SU-DHL-6 (cell line): Measurements from ENCODE around the gene SLC41A3.
"Not testable (repeated sequence)": the region's sequence is repeated elsewhere in the genome, so short reads cannot be mapped to it uniquely, and the experiment has no call there.

ENCODE experiments used
- H2AFZ ChIP-seq: fragments of 200-600 bp; sonication (generic); 2 replicates; pipeline ENCODE4 v1.6.1; 2014; ENCODE audit warnings: low read depth, mild to moderate bottlenecking, moderate library complexity, mixed read lengths, antibody characterized with exemption, low read length; ENCODE audit not compliant: severe bottlenecking
- H3F3A ChIP-seq: fragments of 200-600 bp; shearing (Covaris generic); 2 replicates; pipeline ENCODE4 v1.6.0; 2016; ENCODE audit warnings: antibody characterized with exemption, mild to moderate bottlenecking; ENCODE audit not compliant: insufficient read depth
- H3K27ac ChIP-seq: fragments of 200-600 bp; sonication (generic); 2 replicates; pipeline ENCODE4 v1.5.1; 2016; ENCODE audit warnings: low read depth, mild to moderate bottlenecking, low read length, moderate library complexity, mixed read lengths
- H3K27me3 ChIP-seq: fragments of 200-600 bp; sonication (generic), shearing (Covaris generic); 2 replicates; pipeline ENCODE4 v1.6.0; 2014; ENCODE audit warnings: mild to moderate bottlenecking, low read length
- H3K36me3 ChIP-seq: fragments of 200-600 bp; sonication (generic); 2 replicates; pipeline ENCODE4 v1.6.1; 2014; ENCODE audit warnings: mild to moderate bottlenecking, low read length, mixed read lengths
- H3K4me2 ChIP-seq: fragments of 300-600, 200-600 bp; shearing (Covaris generic), sonication (generic); 2 replicates; pipeline ENCODE4 v1.6.0; 2014; ENCODE audit warnings: low read length, low read depth, mild to moderate bottlenecking; ENCODE audit not compliant: poor library complexity, severe bottlenecking
- H3K4me3 ChIP-seq: fragments of 200-600 bp; sonication (generic); 2 replicates; pipeline ENCODE4 v1.5.1; 2014; ENCODE audit warnings: antibody characterized with exemption, low read length, mild to moderate bottlenecking, mixed read lengths; ENCODE audit not compliant: insufficient read depth, poor library complexity, severe bottlenecking
- H3K79me2 ChIP-seq: fragments of 200-600 bp; sonication (generic); 2 replicates; pipeline ENCODE4 v1.6.1; 2014; ENCODE audit warnings: mild to moderate bottlenecking, low read length, moderate library complexity; ENCODE audit not compliant: insufficient read depth
- H3K9ac ChIP-seq: fragments of 200-600 bp; sonication (generic); 2 replicates; pipeline ENCODE4 v1.7.0; 2014; ENCODE audit warnings: mild to moderate bottlenecking, low read length
- H3K9me2 ChIP-seq: fragments of 200-600 bp; sonication (generic); replicated peaks from 2 replicates; pipeline ENCODE4 v1.6.1; 2014; ENCODE audit warnings: low read length; ENCODE audit not compliant: insufficient read depth
- H3K9me3 ChIP-seq: fragments of 200-600 bp; sonication (generic); 2 replicates; pipeline ENCODE4 v1.6.1; 2014; ENCODE audit warnings: low read length, mixed read lengths; ENCODE audit not compliant: insufficient read depth
- H4K20me1 ChIP-seq: fragments of 200-600 bp; sonication (generic); 2 replicates; pipeline ENCODE4 v1.6.1; 2014; ENCODE audit warnings: low read depth, mild to moderate bottlenecking, antibody characterized with exemption, low read length, moderate library complexity, mixed read lengths
- CTCF ChIP-seq: fragments of 200-600 bp; sonication (generic); IDR thresholded peaks from one replicate; pipeline ENCODE4 v1.5.1; 2017; ENCODE audit warnings: antibody characterized with exemption, mild to moderate bottlenecking, low read length, moderate library complexity; ENCODE audit not compliant: insufficient read depth, poor library complexity, severe bottlenecking
- EZH2phosphoT487 ChIP-seq: fragments of 200-600 bp; sonication (generic), shearing (Covaris generic); conservative IDR thresholded peaks from 2 replicates; pipeline ENCODE4 v1.6.1; 2018; ENCODE audit warnings: mild to moderate bottlenecking, antibody characterized with exemption, low read length, moderate library complexity, mixed read lengths

The SLC41A3 gene

GRCh38 chr3:126002189-126002588 is 81.7 kb downstream of the SLC41A3 start:
- H3K9me2 ChIP-seq = no peaks in the 10 kb centered on the region
- no peak overlapping the region for H3K9ac ChIP-seq
- H2AFZ ChIP-seq = no peak overlapping the region
- TF ChIP-seq CTCF (no peak), EZH2phosphoT487 (no peak)
- H3K4me2 ChIP-seq = no peak overlapping the region
- H3F3A ChIP-seq = no peaks in the 10 kb centered on the region
- no peaks in the 10 kb centered on the region for H3K9me3 ChIP-seq
- H3K36me3 ChIP-seq = no peaks in the 10 kb centered on the region
- H3K27ac ChIP-seq = no peak overlapping the region
- no peak overlapping the region for H3K4me3 ChIP-seq
- H3K27me3 ChIP-seq = no peaks in the 10 kb centered on the region
- no peaks in the 10 kb centered on the region for H4K20me1 ChIP-seq
- H3K79me2 ChIP-seq = no peaks in the 10 kb centered on the region

GRCh38 chr3:125996751-125997150 is 87.2 kb downstream of the SLC41A3 start:
- not testable (repeated sequence) for H3K79me2 ChIP-seq, H3K4me2 ChIP-seq, H3F3A ChIP-seq, H3K27ac ChIP-seq, H3K9me2 ChIP-seq, H3K9ac ChIP-seq, H4K20me1 ChIP-seq, H3K36me3 ChIP-seq, H3K4me3 ChIP-seq, H3K27me3 ChIP-seq, H2AFZ ChIP-seq, H3K9me3 ChIP-seq

GRCh38 chr3:125990253-125990970 is 93.5 kb downstream of the SLC41A3 start:
- Histone ChIP-seq H2AFZ (peak overlapping the region; percentile 85), H3K9ac (peak overlapping the region; percentile 64), H3K4me3 (peak overlapping the region; percentile 60)

GRCh38 chr3:125984951-125985350 is 99.0 kb downstream of the SLC41A3 start:
- H2AFZ ChIP-seq, H3K4me2 ChIP-seq, H3K27ac ChIP-seq, H3K9me2 ChIP-seq, H4K20me1 ChIP-seq, H3K9me3 ChIP-seq, H3K79me2 ChIP-seq, H3K27me3 ChIP-seq, H3K4me3 ChIP-seq, H3K9ac ChIP-seq, H3F3A ChIP-seq, H3K36me3 ChIP-seq: not testable (repeated sequence)

More at GRCh38 chr3:125990253-125990970, 93.5 kb downstream of the SLC41A3 start:
- Histone ChIP-seq H3K9me3 (no peaks in the 10 kb centered on the region), H3K27me3 (no peaks in the 10 kb centered on the region), H3K27ac (no peak overlapping the region), H3K79me2 (no peaks in the 10 kb centered on the region), H4K20me1 (no peaks in the 10 kb centered on the region), H3F3A (no peaks in the 10 kb centered on the region), H3K9me2 (no peaks in the 10 kb centered on the region), H3K36me3 (no peaks in the 10 kb centered on the region), H3K4me2 (peak overlapping the region; percentile 66)
- no peak for TF ChIP-seq CTCF
- no peak for TF ChIP-seq EZH2phosphoT487

- not testable (repeated sequence) for H4K20me1 ChIP-seq, H3F3A ChIP-seq, H3K9ac ChIP-seq, H3K36me3 ChIP-seq, H3K4me3 ChIP-seq, H3K9me2 ChIP-seq, H3K9me3 ChIP-seq, H3K27me3 ChIP-seq, H3K27ac ChIP-seq, H2AFZ ChIP-seq, H3K79me2 ChIP-seq, H3K4me2 ChIP-seq
These were observed 106.8 kb downstream of the SLC41A3 start for GRCh38 chr3:125977104-125977503.

- not testable (repeated sequence) for H3K36me3 ChIP-seq, H2AFZ ChIP-seq, H3K27me3 ChIP-seq, H3K9me3 ChIP-seq, H3K9ac ChIP-seq, H3K9me2 ChIP-seq, H3K79me2 ChIP-seq, H4K20me1 ChIP-seq, H3F3A ChIP-seq, H3K27ac ChIP-seq, H3K4me3 ChIP-seq, H3K4me2 ChIP-seq
These were observed 107.9 kb downstream of the SLC41A3 start for GRCh38 chr3:125976003-125976390.
